ENCODE data around the gene CDC45. TPM values are rescaled to one million over a fixed set of nuclear protein-coding genes. Genes with fewer than 3 reads are reported as not detected.

Gene CDC45
- polyA plus RNA-seq, 2 donors = 9.6 to 12.1 TPM

- Histone ChIP-seq H3K36me3 (ENCODE audit: control insufficient read depth in 2 of 2, insufficient read depth in 2 of 2, low read length in 1 of 2) (peaks cover 43 to 62% of the 10 kb centered on the region in 2 donors), H3K4me3 (ENCODE audit: low read depth in 1 of 2, low read length in 2 of 2) (no peak overlapping the region), H3K27ac (ENCODE audit: low read depth in 2 of 2, low read length in 1 of 2) (no peak overlapping the region), H3K9me3 (ENCODE audit: control insufficient read depth in 2 of 2, insufficient read depth in 1 of 2, low read depth in 1 of 2, low read length in 1 of 2) (no peaks in the 10 kb centered on the region), H3K4me1 (ENCODE audit: control insufficient read depth in 2 of 2, insufficient read depth in 2 of 2, low read length in 1 of 2) (no peaks in the 10 kb centered on the region), H3K27me3 (ENCODE audit: control insufficient read depth in 1 of 2, insufficient read depth in 2 of 2, low read length in 2 of 2) (no peaks in the 10 kb centered on the region)
- WGBS, 2 donors = 95 to 97% methylated on average over 9 of the region's 9 CpGs
Measured at GRCh38 chr22:19466848-19467752, 12.6 kb upstream of the CDC45 start.

GRCh38 chr22:19467912-19468311, 11.8 kb upstream of the CDC45 start:
- 93 to 94% methylated on average over 6 of the region's 6 CpGs for WGBS, 2 donors
- Histone ChIP-seq H3K27ac (ENCODE audit: low read depth in 2 of 2, low read length in 1 of 2) (no peak overlapping the region), H3K27me3 (ENCODE audit: control insufficient read depth in 1 of 2, insufficient read depth in 2 of 2, low read length in 2 of 2) (no peaks in the 10 kb centered on the region), H3K4me1 (ENCODE audit: control insufficient read depth in 2 of 2, insufficient read depth in 2 of 2, low read length in 1 of 2) (no peaks in the 10 kb centered on the region), H3K9me3 (ENCODE audit: control insufficient read depth in 2 of 2, insufficient read depth in 1 of 2, low read depth in 1 of 2, low read length in 1 of 2) (no peaks in the 10 kb centered on the region), H3K4me3 (ENCODE audit: low read depth in 1 of 2, low read length in 2 of 2) (no peak overlapping the region), H3K36me3 (ENCODE audit: control insufficient read depth in 2 of 2, insufficient read depth in 2 of 2, low read length in 1 of 2) (peaks cover 43 to 67% of the 10 kb centered on the region in 2 donors)

- H3K27me3 ChIP-seq (ENCODE audit: control insufficient read depth in 1 of 2, insufficient read depth in 2 of 2, low read length in 2 of 2) = no peaks in the 10 kb centered on the region
- H3K27ac ChIP-seq (ENCODE audit: low read depth in 2 of 2, low read length in 1 of 2) = no peak overlapping the region
- no peaks in the 10 kb centered on the region for H3K9me3 ChIP-seq (ENCODE audit: control insufficient read depth in 2 of 2, insufficient read depth in 1 of 2, low read depth in 1 of 2, low read length in 1 of 2)
- H3K4me3 ChIP-seq (ENCODE audit: low read depth in 1 of 2, low read length in 2 of 2) = no peak overlapping the region
- H3K4me1 ChIP-seq (ENCODE audit: control insufficient read depth in 2 of 2, insufficient read depth in 2 of 2, low read length in 1 of 2) = no peaks in the 10 kb centered on the region
- H3K36me3 ChIP-seq (ENCODE audit: control insufficient read depth in 2 of 2, insufficient read depth in 2 of 2, low read length in 1 of 2) = peaks cover 43 to 67% of the 10 kb centered on the region in 2 donors
- 94 to 95% methylated on average over 7 of the region's 7 CpGs for WGBS, 2 donors
Measured at GRCh38 chr22:19469421-19469820, 10.3 kb upstream of the CDC45 start.

- Histone ChIP-seq H3K9me3 (ENCODE audit: control insufficient read depth in 2 of 2, insufficient read depth in 1 of 2, low read depth in 1 of 2, low read length in 1 of 2) (no peaks in the 10 kb centered on the region), H3K27me3 (ENCODE audit: control insufficient read depth in 1 of 2, insufficient read depth in 2 of 2, low read length in 2 of 2) (no peaks in the 10 kb centered on the region), H3K4me1 (ENCODE audit: control insufficient read depth in 2 of 2, insufficient read depth in 2 of 2, low read length in 1 of 2) (no peaks in the 10 kb centered on the region), H3K36me3 (ENCODE audit: control insufficient read depth in 2 of 2, insufficient read depth in 2 of 2, low read length in 1 of 2) (peaks cover 42 to 64% of the 10 kb centered on the region in 2 donors), H3K4me3 (ENCODE audit: low read depth in 1 of 2, low read length in 2 of 2) (no peak overlapping the region), H3K27ac (ENCODE audit: low read depth in 2 of 2, low read length in 1 of 2) (no peak overlapping the region)
- WGBS, 2 donors = 94 to 100% methylated on average over 2 of the region's 2 CpGs
Measured at GRCh38 chr22:19470010-19470409, 9.7 kb upstream of the CDC45 start.

GRCh38 chr22:19471572-19471971, 8.1 kb upstream of the CDC45 start:
- 89 to 90% methylated on average over 11 of the region's 11 CpGs for WGBS, 2 donors
- no peaks in the 10 kb centered on the region for H3K9me3 ChIP-seq (ENCODE audit: control insufficient read depth in 2 of 2, insufficient read depth in 1 of 2, low read depth in 1 of 2, low read length in 1 of 2)

GRCh38 chr22:19472233-19472632, 7.5 kb upstream of the CDC45 start:
- WGBS, 2 donors = 92 to 95% methylated on average over 8 of the region's 8 CpGs
- Histone ChIP-seq H3K4me3 (ENCODE audit: low read depth in 1 of 2, low read length in 2 of 2) (no peak overlapping the region), H3K36me3 (ENCODE audit: control insufficient read depth in 2 of 2, insufficient read depth in 2 of 2, low read length in 1 of 2) (peaks cover 28 to 50% of the 10 kb centered on the region in 2 donors), H3K9me3 (ENCODE audit: control insufficient read depth in 2 of 2, insufficient read depth in 1 of 2, low read depth in 1 of 2, low read length in 1 of 2) (no peaks in the 10 kb centered on the region), H3K27me3 (ENCODE audit: control insufficient read depth in 1 of 2, insufficient read depth in 2 of 2, low read length in 2 of 2) (no peaks in the 10 kb centered on the region), H3K4me1 (ENCODE audit: control insufficient read depth in 2 of 2, insufficient read depth in 2 of 2, low read length in 1 of 2) (no peaks in the 10 kb centered on the region), H3K27ac (ENCODE audit: low read depth in 2 of 2, low read length in 1 of 2) (no peak overlapping the region)

More at GRCh38 chr22:19471572-19471971, 8.1 kb upstream of the CDC45 start:
- Histone ChIP-seq H3K36me3 (ENCODE audit: control insufficient read depth in 2 of 2, insufficient read depth in 2 of 2, low read length in 1 of 2) (peaks cover 33 to 56% of the 10 kb centered on the region in 2 donors), H3K4me1 (ENCODE audit: control insufficient read depth in 2 of 2, insufficient read depth in 2 of 2, low read length in 1 of 2) (no peaks in the 10 kb centered on the region), H3K27me3 (ENCODE audit: control insufficient read depth in 1 of 2, insufficient read depth in 2 of 2, low read length in 2 of 2) (no peaks in the 10 kb centered on the region), H3K4me3 (ENCODE audit: low read depth in 1 of 2, low read length in 2 of 2) (no peak overlapping the region), H3K27ac (ENCODE audit: low read depth in 2 of 2, low read length in 1 of 2) (no peak overlapping the region)

- no peaks in the 10 kb centered on the region for H3K4me1 ChIP-seq (ENCODE audit: control insufficient read depth in 2 of 2, insufficient read depth in 2 of 2, low read length in 1 of 2)
- WGBS, 2 donors = 68 to 87% methylated on average over 3 of the region's 3 CpGs
- H3K27ac ChIP-seq (ENCODE audit: low read depth in 2 of 2, low read length in 1 of 2) = no peak overlapping the region
Measured at GRCh38 chr22:19473578-19473977, 6.1 kb upstream of the CDC45 start.

GRCh38 chr22:19476023-19476422, 3.7 kb upstream of the CDC45 start:
- Histone ChIP-seq H3K36me3 (ENCODE audit: control insufficient read depth in 2 of 2, insufficient read depth in 2 of 2, low read length in 1 of 2) (peaks cover 10 to 17% of the 10 kb centered on the region in 2 donors), H3K9me3 (ENCODE audit: control insufficient read depth in 2 of 2, insufficient read depth in 1 of 2, low read depth in 1 of 2, low read length in 1 of 2) (no peaks in the 10 kb centered on the region), H3K4me3 (ENCODE audit: low read depth in 1 of 2, low read length in 2 of 2) (no peak overlapping the region), H3K4me1 (ENCODE audit: control insufficient read depth in 2 of 2, insufficient read depth in 2 of 2, low read length in 1 of 2) (peaks cover 0 to 4% of the 10 kb centered on the region in 2 donors), H3K27ac (ENCODE audit: low read depth in 2 of 2, low read length in 1 of 2) (peak overlapping the region in 1 of 2 donors; percentile 21), H3K27me3 (ENCODE audit: control insufficient read depth in 1 of 2, insufficient read depth in 2 of 2, low read length in 2 of 2) (no peaks in the 10 kb centered on the region)
- WGBS, 2 donors = 59 to 61% methylated on average over 3 of the region's 3 CpGs

More at GRCh38 chr22:19473578-19473977, 6.1 kb upstream of the CDC45 start:
- Histone ChIP-seq H3K27me3 (ENCODE audit: control insufficient read depth in 1 of 2, insufficient read depth in 2 of 2, low read length in 2 of 2) (no peaks in the 10 kb centered on the region), H3K4me3 (ENCODE audit: low read depth in 1 of 2, low read length in 2 of 2) (no peak overlapping the region), H3K9me3 (ENCODE audit: control insufficient read depth in 2 of 2, insufficient read depth in 1 of 2, low read depth in 1 of 2, low read length in 1 of 2) (no peaks in the 10 kb centered on the region), H3K36me3 (ENCODE audit: control insufficient read depth in 2 of 2, insufficient read depth in 2 of 2, low read length in 1 of 2) (peaks cover 21 to 39% of the 10 kb centered on the region in 2 donors)

GRCh38 chr22:19477321-19478044, 2.2 kb upstream of the CDC45 start:
- Histone ChIP-seq H3K27me3 (ENCODE audit: control insufficient read depth in 1 of 2, insufficient read depth in 2 of 2, low read length in 2 of 2) (no peaks in the 10 kb centered on the region), H3K9me3 (ENCODE audit: control insufficient read depth in 2 of 2, insufficient read depth in 1 of 2, low read depth in 1 of 2, low read length in 1 of 2) (no peaks in the 10 kb centered on the region), H3K36me3 (ENCODE audit: control insufficient read depth in 2 of 2, insufficient read depth in 2 of 2, low read length in 1 of 2) (peaks cover 6 to 7% of the 10 kb centered on the region in 2 donors), H3K4me3 (ENCODE audit: low read depth in 1 of 2, low read length in 2 of 2) (peak overlapping the region; percentile 17 to 81), H3K4me1 (ENCODE audit: control insufficient read depth in 2 of 2, insufficient read depth in 2 of 2, low read length in 1 of 2) (peaks cover 0 to 4% of the 10 kb centered on the region in 2 donors), H3K27ac (ENCODE audit: low read depth in 2 of 2, low read length in 1 of 2) (no peak overlapping the region)
- 14 to 17% methylated on average over 5 of the region's 5 CpGs for WGBS, 2 donors

Measured in esophagus (tissue), 2 donors.